Heart left ventricle (tissue), 16 donors: Measurements from ENCODE around the gene PLXNA3. TPM values are rescaled to one million over a fixed set of nuclear protein-coding genes. Genes with fewer than 3 reads are reported as not detected.
A peak's percentile ranks its signal among the peaks of the same experiment; 100 is the strongest.

Source experiments
- ATAC-seq, 4 donors: fragments of 200-7000 bp; cut with Tn5 transposase; one replicate each; pipeline ENCODE4 v1.9.1; 2020 to 2022; ENCODE audit warnings: moderate library complexity in 4 of 4, mild to moderate bottlenecking in 3 of 4, moderate number of reproducible peaks in 1 of 4
- DNase-seq, 5 donors: peaks; one replicate each; pipeline ENCODE4 v3.0.0-alpha.2; 2020
- H3K27ac ChIP-seq, 12 donors: fragments of 200-600 bp; sonication (generic) in 4 of 12; one replicate each; pipeline versions ENCODE4 v1.5.0 to v1.8.0; 2016 to 2022; ENCODE audit warnings: mild to moderate bottlenecking in 2 of 12
- H3K27me3 ChIP-seq, 9 donors: fragments of 200-600 bp; sonication (generic) in 2 of 9; one replicate each; pipeline versions ENCODE4 v1.5.1 to v1.8.0; 2016 to 2022; ENCODE audit warnings: mild to moderate bottlenecking in 3 of 9
- H3K36me3 ChIP-seq, 9 donors: fragments of 200-600 bp; sonication (generic) in 2 of 9; one replicate each; pipeline versions ENCODE4 v1.5.0 to v1.8.0; 2018 to 2022; ENCODE audit warnings: mild to moderate bottlenecking in 2 of 9
- H3K4me1 ChIP-seq, 12 donors: fragments of 200-600 bp; sonication (generic) in 4 of 12; one replicate each; pipeline versions ENCODE4 v1.5.0 to v1.8.0; 2016 to 2022; ENCODE audit warnings: mild to moderate bottlenecking in 3 of 12
- H3K4me3 ChIP-seq, 12 donors: fragments of 200-600 bp; sonication (generic) in 4 of 12; one replicate each; pipeline versions ENCODE4 v1.5.0 to v1.8.0; 2017 to 2022; ENCODE audit warnings: mild to moderate bottlenecking in 9 of 12, moderate library complexity in 4 of 12
- H3K9me3 ChIP-seq, 12 donors: fragments of 200-600 bp; sonication (generic) in 4 of 12; one replicate each; pipeline versions ENCODE4 v1.5.0 to v1.8.0; 2016 to 2022; ENCODE audit warnings: mild to moderate bottlenecking in 1 of 12
- POLR2A ChIP-seq, 2 donors: fragments of 450-650 bp; IDR thresholded peaks; one replicate each; pipeline ENCODE4 v1.6.1; 2017; ENCODE audit warnings: antibody characterized with exemption in 2 of 2, mild to moderate bottlenecking in 2 of 2, moderate library complexity in 2 of 2
- WGBS, 4 donors: extraction: QIAGEN DNeasy Blood & Tissue Kit in 2 of 4; methylation state at CpG; one replicate each; pipeline versions ENCODE4 v1.1.5 to v1.1.7; 2013 to 2018; 5-methylcytosine and 5-hydroxymethylcytosine counted together
- intact Hi-C, 10 donors: fragments of 100-400 bp; cut with DNase I; formaldehyde crosslinking; loops; one replicate each; pipeline versions ENCODE4 v1.11.1 to v1.14.2; 2022
- polyA plus RNA-seq, 2 donors: library from polyadenylated mRNA; stranded (reverse); fragments of 200-250 nt; gene quantifications; one replicate each; pipeline ENCODE4 v1.2.3, GENCODE V29; 2013
- total RNA-seq, 9 donors: library from RNA; depleted of rRNA in 2 of 9; stranded (reverse); fragments of >200 nt in 2 of 9; fragmentation: NEBNext Ultra II Directional in 3 of 9; extraction: Animal tissue kit (Norgen Biotek cat#: 25700) in 3 of 9; gene quantifications; one replicate each; pipeline versions ENCODE4 v1.1.0 to v1.2.4, GENCODE V29; 2016 to 2023
- TF ChIP-seq, protein P1 (sequence below), 12 donors: fragments of 200-600 bp; sonication (generic) in 4 of 12; IDR thresholded peaks; one replicate each; pipeline versions ENCODE4 v1.5.0 to v1.8.0; 2018 to 2022; ENCODE audit warnings: antibody characterized with exemption in 12 of 12, mild to moderate bottlenecking in 5 of 12
- donor health status: ischemic (EF 13 %, LVEDD 7.1; RV severe dilation, severe dysfunction).
- donor health status: healthy with polysubstance abuse.
- donor health status: DM: no; HTN: yes; CAD: no.
- donor health status: DM: no; HTN: no; CAD: no.
- donor health status: ischemic (EF 25% LVEDD 6.9; RV normal size, moderate dysfunction).
- donor health status: ischemic (EF 25% LVEDD 5.7; RV mildly dilated, moderate dysfunction).
- donor health status: healthy.
- donor health status: DM: yes; HTN: yes; CAD: no.
- donor health status: ischemic (EF 35%, LVEDD 5.7; RV mildly dilated, moderate dysfunction).
- donor health status: nonischemic (EF 11% LVEDD 7.7; RV severe dilation, severe dysfunction).
- donor health status: DM: yes; HTN: yes; CAD: no.
- donor health status: PGD.
- donor health status: ischemic (EF 29% LVEDD 5.4; RV normal size, mild dysfunction).
- donor health status: nonischemic (EF 23%, LVEDD 6.1; RV moderate dilation, normal function).

Gene PLXNA3
- total and polyA plus RNA-seq, 11 donors = 4.7 to 46.6 (median 12.6) TPM

GRCh38 chrX:154517101-154517781 is 59.2 kb downstream of the PLXNA3 start:
- H3K27ac ChIP-seq = peak overlapping the region; percentile 85 to 98 (median 92)
- H3K27me3 ChIP-seq = peaks cover 0 to 5% (median 0%) of the 10 kb centered on the region in 9 donors
- ATAC-seq (peak in 2 of 4 donors; percentile 0 to 1), DNase-seq (no peak)
- H3K4me1 ChIP-seq = peaks cover 0 to 28% (median 8%) of the 10 kb centered on the region in 12 donors
- WGBS, 4 donors = 40 to 59% (median 48%) methylated on average over 14 to 25 of the region's 25 CpGs
- H3K4me3 ChIP-seq = peak overlapping the region in 9 of 12 donors; percentile 45 to 97 (median 77)
- no peaks in the 10 kb centered on the region for H3K9me3 ChIP-seq
- no peaks in the 10 kb centered on the region for H3K36me3 ChIP-seq
- TF ChIP-seq, protein P1, sequence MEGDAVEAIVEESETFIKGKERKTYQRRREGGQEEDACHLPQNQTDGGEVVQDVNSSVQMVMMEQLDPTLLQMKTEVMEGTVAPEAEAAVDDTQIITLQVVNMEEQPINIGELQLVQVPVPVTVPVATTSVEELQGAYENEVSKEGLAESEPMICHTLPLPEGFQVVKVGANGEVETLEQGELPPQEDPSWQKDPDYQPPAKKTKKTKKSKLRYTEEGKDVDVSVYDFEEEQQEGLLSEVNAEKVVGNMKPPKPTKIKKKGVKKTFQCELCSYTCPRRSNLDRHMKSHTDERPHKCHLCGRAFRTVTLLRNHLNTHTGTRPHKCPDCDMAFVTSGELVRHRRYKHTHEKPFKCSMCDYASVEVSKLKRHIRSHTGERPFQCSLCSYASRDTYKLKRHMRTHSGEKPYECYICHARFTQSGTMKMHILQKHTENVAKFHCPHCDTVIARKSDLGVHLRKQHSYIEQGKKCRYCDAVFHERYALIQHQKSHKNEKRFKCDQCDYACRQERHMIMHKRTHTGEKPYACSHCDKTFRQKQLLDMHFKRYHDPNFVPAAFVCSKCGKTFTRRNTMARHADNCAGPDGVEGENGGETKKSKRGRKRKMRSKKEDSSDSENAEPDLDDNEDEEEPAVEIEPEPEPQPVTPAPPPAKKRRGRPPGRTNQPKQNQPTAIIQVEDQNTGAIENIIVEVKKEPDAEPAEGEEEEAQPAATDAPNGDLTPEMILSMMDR (IDR thresholded peaks at IDR 0.05) = no peak
- no peak for TF ChIP-seq POLR2A (IDR thresholded peaks at IDR 0.05)
- intact Hi-C loops = loop anchor here in 2 of 10 donors (2.0 to 5.0 kb wide), 4 partner anchors 26 to 120 kb away; partner anchors contain the start of genes GDI1 (in 1 of the 2), LAGE3 (in 1 of the 2), RPL10 (in 1 of the 2) and SLC10A3 (in 1 of the 2)

DNA sequence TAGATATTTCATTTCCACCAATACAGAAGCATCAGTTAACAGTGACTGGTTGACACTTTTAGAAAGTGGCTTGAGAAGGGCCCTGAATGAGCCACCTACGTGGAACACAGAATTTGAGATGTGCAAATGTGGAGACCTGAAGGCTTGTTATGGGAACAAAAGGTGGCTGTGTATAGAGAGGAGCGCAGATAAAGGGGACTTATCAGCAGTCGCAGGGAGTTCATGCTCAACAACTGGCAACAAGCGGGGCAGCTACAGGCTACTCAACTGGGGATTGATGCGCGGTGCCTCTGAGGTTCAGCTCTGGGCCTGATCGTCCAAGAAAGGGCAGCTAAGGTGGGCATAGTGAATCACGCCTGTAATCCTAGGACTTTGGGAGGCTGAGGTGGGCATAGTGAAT is 61.3 kb downstream of the PLXNA3 start:
- intact Hi-C loops = loop anchor here in 2 of 10 donors (5.0 kb wide), 3 partner anchors 42 to 122 kb away; partner anchors contain the start of genes GDI1 (in 1 of the 2), LAGE3 (in 1 of the 2) and RPL10 (in 1 of the 2)
- no peak for ATAC-seq
- Histone ChIP-seq H3K27me3 (peaks cover 0 to 5% (median 0%) of the 10 kb centered on the region in 9 donors), H3K4me1 (peaks cover 0 to 24% (median 8%) of the 10 kb centered on the region in 12 donors), H3K4me3 (no peak overlapping the region), H3K9me3 (no peaks in the 10 kb centered on the region), H3K27ac (no peak overlapping the region), H3K36me3 (no peaks in the 10 kb centered on the region)
- WGBS, 4 donors = 89 to 95% (median 90%) methylated on average over 8 of the region's 8 CpGs
- DNase-seq = no peak
- TF ChIP-seq, protein P1 (IDR thresholded peaks at IDR 0.05) = no peak
- no peak for TF ChIP-seq POLR2A (IDR thresholded peaks at IDR 0.05)

- 82 to 86% (median 84%) methylated on average over 14 of the region's 14 CpGs for WGBS, 4 donors
- Histone ChIP-seq H3K27ac (no peak overlapping the region), H3K9me3 (no peaks in the 10 kb centered on the region), H3K4me1 (peaks cover 0 to 9% (median 2%) of the 10 kb centered on the region in 12 donors), H3K27me3 (peaks cover 0 to 11% (median 0%) of the 10 kb centered on the region in 9 donors), H3K4me3 (no peak overlapping the region), H3K36me3 (no peaks in the 10 kb centered on the region)
- TF ChIP-seq, protein P1 (IDR thresholded peaks at IDR 0.05) = no peak
- TF ChIP-seq POLR2A (IDR thresholded peaks at IDR 0.05) = no peak
- no peak for DNase-seq
- no peak for ATAC-seq
- intact Hi-C loops = loop anchor here in 1 of 10 donors (5.0 kb wide), 1 partner anchor 149 kb away; the partner anchor contains the start of gene EMD
These were observed 67.8 kb downstream of the PLXNA3 start for GRCh38 chrX:154525606-154526490.
